ENCODE results near the gene IFIT2. TPM values are rescaled to one million over a fixed set of nuclear protein-coding genes. Genes with fewer than 3 reads are reported as not detected.

IFIT2 gene
- total RNA-seq, 1 donor from 2014 or later = 47.2 TPM

DNA sequence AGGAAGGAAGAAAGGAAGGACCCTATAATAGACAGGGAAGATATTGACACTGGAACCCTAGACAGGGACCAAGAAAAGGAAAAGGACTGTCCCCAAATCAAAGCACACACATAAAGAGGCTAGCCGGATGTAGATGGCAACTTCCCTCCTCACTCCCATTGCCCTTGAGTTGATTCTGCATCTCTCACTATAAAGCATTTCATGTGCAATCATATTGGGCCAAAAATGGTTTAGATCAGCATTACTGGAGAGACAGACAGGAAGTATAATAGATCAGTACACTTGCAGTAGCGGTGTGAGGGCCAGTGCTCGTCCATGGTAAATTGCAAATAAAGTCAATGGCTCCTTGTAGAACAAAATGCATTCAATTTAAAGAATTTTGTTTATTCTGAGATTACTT, 34.4 kb downstream of the IFIT2 start:
- H3K27me3 ChIP-seq = no peaks in the 10 kb centered on the region
- H3K27ac ChIP-seq = no peak overlapping the region
- ATAC-seq (no peak), DNase-seq (no peak)
- no peaks in the 10 kb centered on the region for H3K9me3 ChIP-seq
- H3K4me1 ChIP-seq = peaks cover 35% of the 10 kb centered on the region
- intact Hi-C loops (cut with DNase I) = no loop called here
- H3K36me3 ChIP-seq = peaks cover 37% of the 10 kb centered on the region
- no peak overlapping the region for H3K4me3 ChIP-seq
- TF ChIP-seq, protein P1, sequence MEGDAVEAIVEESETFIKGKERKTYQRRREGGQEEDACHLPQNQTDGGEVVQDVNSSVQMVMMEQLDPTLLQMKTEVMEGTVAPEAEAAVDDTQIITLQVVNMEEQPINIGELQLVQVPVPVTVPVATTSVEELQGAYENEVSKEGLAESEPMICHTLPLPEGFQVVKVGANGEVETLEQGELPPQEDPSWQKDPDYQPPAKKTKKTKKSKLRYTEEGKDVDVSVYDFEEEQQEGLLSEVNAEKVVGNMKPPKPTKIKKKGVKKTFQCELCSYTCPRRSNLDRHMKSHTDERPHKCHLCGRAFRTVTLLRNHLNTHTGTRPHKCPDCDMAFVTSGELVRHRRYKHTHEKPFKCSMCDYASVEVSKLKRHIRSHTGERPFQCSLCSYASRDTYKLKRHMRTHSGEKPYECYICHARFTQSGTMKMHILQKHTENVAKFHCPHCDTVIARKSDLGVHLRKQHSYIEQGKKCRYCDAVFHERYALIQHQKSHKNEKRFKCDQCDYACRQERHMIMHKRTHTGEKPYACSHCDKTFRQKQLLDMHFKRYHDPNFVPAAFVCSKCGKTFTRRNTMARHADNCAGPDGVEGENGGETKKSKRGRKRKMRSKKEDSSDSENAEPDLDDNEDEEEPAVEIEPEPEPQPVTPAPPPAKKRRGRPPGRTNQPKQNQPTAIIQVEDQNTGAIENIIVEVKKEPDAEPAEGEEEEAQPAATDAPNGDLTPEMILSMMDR (IDR thresholded peaks at IDR 0.05) = no peak

DNA sequence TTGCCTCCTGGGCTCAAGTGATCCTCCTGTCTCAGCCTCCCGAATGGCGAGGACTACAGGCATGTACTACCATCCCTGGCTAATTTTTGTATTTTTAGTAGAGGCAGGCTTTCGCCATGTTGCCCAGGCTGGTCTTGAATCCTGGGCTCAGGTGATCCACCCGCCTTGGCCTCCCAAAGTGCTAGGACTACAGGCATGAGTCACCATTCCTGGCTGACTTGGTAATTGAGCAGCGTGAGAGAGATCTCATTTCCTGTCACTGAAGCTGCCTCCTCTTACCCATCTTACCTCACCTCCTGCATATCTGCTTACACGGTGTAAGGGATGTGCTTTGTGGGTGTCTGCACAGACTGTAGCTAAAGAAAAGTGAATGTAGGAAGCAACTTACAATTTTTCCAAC, 35.6 kb downstream of the IFIT2 start:
- no peak for DNase-seq
- Histone ChIP-seq H3K4me3 (no peak overlapping the region), H3K27ac (no peak overlapping the region), H3K9me3 (no peaks in the 10 kb centered on the region), H3K36me3 (peaks cover 37% of the 10 kb centered on the region), H3K27me3 (no peaks in the 10 kb centered on the region), H3K4me1 (peaks cover 32% of the 10 kb centered on the region)
- intact Hi-C loops (cut with DNase I) = no loop called here
- no peak for ATAC-seq
- TF ChIP-seq, protein P1 (IDR thresholded peaks at IDR 0.05) = no peak

DNA sequence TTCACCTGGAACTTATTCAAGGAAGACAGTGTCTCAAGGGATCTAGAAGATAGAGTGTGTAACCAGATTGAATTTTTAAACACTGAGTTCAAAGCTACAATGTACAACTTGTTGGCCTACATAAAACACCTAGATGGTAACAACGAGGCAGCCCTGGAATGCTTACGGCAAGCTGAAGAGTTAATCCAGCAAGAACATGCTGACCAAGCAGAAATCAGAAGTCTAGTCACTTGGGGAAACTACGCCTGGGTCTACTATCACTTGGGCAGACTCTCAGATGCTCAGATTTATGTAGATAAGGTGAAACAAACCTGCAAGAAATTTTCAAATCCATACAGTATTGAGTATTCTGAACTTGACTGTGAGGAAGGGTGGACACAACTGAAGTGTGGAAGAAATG, 36.9 kb downstream of the IFIT2 start:
- ATAC-seq (no peak), DNase-seq (no peak)
- intact Hi-C loops (cut with DNase I) = no loop called here
- TF ChIP-seq, protein P1 (IDR thresholded peaks at IDR 0.05) = no peak
- peaks cover 20% of the 10 kb centered on the region for H3K4me1 ChIP-seq
- no peak overlapping the region for H3K4me3 ChIP-seq
- no peaks in the 10 kb centered on the region for H3K27me3 ChIP-seq
- no peak overlapping the region for H3K27ac ChIP-seq
- H3K36me3 ChIP-seq = peaks cover 37% of the 10 kb centered on the region
- H3K9me3 ChIP-seq = no peaks in the 10 kb centered on the region

DNA sequence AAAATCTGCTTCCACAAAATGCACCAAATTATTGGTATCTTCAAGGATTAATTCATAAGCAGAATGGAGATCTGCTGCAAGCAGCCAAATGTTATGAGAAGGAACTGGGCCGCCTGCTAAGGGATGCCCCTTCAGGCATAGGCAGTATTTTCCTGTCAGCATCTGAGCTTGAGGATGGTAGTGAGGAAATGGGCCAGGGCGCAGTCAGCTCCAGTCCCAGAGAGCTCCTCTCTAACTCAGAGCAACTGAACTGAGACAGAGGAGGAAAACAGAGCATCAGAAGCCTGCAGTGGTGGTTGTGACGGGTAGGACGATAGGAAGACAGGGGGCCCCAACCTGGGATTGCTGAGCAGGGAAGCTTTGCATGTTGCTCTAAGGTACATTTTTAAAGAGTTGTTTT, 38.0 kb downstream of the IFIT2 start:
- intact Hi-C loops (cut with DNase I) = no loop called here
- DNase-seq = no peak
- Histone ChIP-seq H3K4me3 (no peak overlapping the region), H3K9me3 (no peaks in the 10 kb centered on the region), H3K36me3 (peaks cover 37% of the 10 kb centered on the region), H3K27ac (no peak overlapping the region), H3K4me1 (peaks cover 10% of the 10 kb centered on the region), H3K27me3 (no peaks in the 10 kb centered on the region)
- TF ChIP-seq, protein P1 (IDR thresholded peaks at IDR 0.05) = no peak
- ATAC-seq = no peak

GRCh38 chr10:89341649-89342048, 39.8 kb downstream of the IFIT2 start:
- H3K27me3 ChIP-seq = no peaks in the 10 kb centered on the region
- no peaks in the 10 kb centered on the region for H3K9me3 ChIP-seq
- ATAC-seq (no peak), DNase-seq (no peak)
- peaks cover 37% of the 10 kb centered on the region for H3K36me3 ChIP-seq
- H3K4me1 ChIP-seq = peaks cover 9% of the 10 kb centered on the region
- no peak overlapping the region for H3K4me3 ChIP-seq
- intact Hi-C loops (cut with DNase I) = no loop called here
- H3K27ac ChIP-seq = no peak overlapping the region
- TF ChIP-seq, protein P1 (IDR thresholded peaks at IDR 0.05) = no peak
